WTC11 (cell line): ENCODE results near the gene CCDC112.

Experiments used
- ATF3 ChIP-seq: sonication (generic); formaldehyde crosslinking; conservative IDR thresholded peaks from 2 replicates; pipeline ENCODE4 v1.8.1; 2022; ENCODE audit warnings: mild to moderate bottlenecking, missing genetic modification reagents
- CBFB ChIP-seq: sonication (generic); formaldehyde crosslinking; IDR thresholded peaks from 2 replicates; pipeline ENCODE4 v1.8.1; 2022; ENCODE audit warnings: mild to moderate bottlenecking, low read depth, missing genetic modification reagents
- CDX4 ChIP-seq: fragments of 250-450 bp; sonication (Bioruptor Pico); IDR thresholded peaks from 2 replicates; pipeline ENCODE4 v1.9.0; 2021; ENCODE audit warnings: moderate library complexity, mild to moderate bottlenecking, inconsistent platforms, borderline replicate concordance
- CREM ChIP-seq: sonication (generic); formaldehyde crosslinking; IDR thresholded peaks from 2 replicates; pipeline ENCODE4 v1.8.1; 2022; ENCODE audit warnings: mild to moderate bottlenecking, missing genetic modification reagents, moderate library complexity
- E2F1 ChIP-seq: sonication (generic); formaldehyde crosslinking; IDR thresholded peaks from 2 replicates; pipeline ENCODE4 v1.8.0; 2022; ENCODE audit warnings: mild to moderate bottlenecking, missing genetic modification reagents
- ELF4 ChIP-seq: sonication (generic); formaldehyde crosslinking; IDR thresholded peaks from 2 replicates; pipeline ENCODE4 v1.8.1; 2022; ENCODE audit warnings: low read depth, mild to moderate bottlenecking, moderate library complexity, missing genetic modification reagents
- FOXP1 ChIP-seq: sonication (generic); formaldehyde crosslinking; IDR thresholded peaks from 2 replicates; pipeline ENCODE4 v1.8.0; 2022; ENCODE audit warnings: missing genetic modification reagents, mild to moderate bottlenecking, moderate library complexity, borderline replicate concordance
- JUN ChIP-seq: sonication (generic); formaldehyde crosslinking; IDR thresholded peaks from 2 replicates; pipeline ENCODE4 v1.8.0; 2023; ENCODE audit warnings: mild to moderate bottlenecking, missing genetic modification reagents
- MAX ChIP-seq: sonication (generic); formaldehyde crosslinking; IDR thresholded peaks from 2 replicates; pipeline ENCODE4 v1.8.0; 2022; ENCODE audit warnings: mild to moderate bottlenecking, missing genetic modification reagents
- TEAD4 ChIP-seq: sonication (generic); formaldehyde crosslinking; IDR thresholded peaks from 2 replicates; pipeline ENCODE4 v1.8.0; 2022; ENCODE audit warnings: mild to moderate bottlenecking, missing genetic modification reagents
- TP53 ChIP-seq: sonication (generic); formaldehyde crosslinking; IDR thresholded peaks from 2 replicates; pipeline ENCODE4 v1.8.1; 2023; ENCODE audit warnings: mild to moderate bottlenecking, missing genetic modification reagents
- ZBTB43 ChIP-seq: sonication (generic); formaldehyde crosslinking; IDR thresholded peaks from 2 replicates; pipeline ENCODE4 v1.8.1; 2023; ENCODE audit warnings: mild to moderate bottlenecking, missing genetic modification reagents
- TF ChIP-seq, protein P1 (sequence below): fragments of 200-600 bp; IDR thresholded peaks from 2 replicates; pipeline ENCODE4 v1.8.0; 2022; ENCODE audit warnings: antibody characterized with exemption

- TF ChIP-seq CDX4 (CRISPR knock-in tag), result no peak
- no peak for TF ChIP-seq TP53 (CRISPR knock-in tag)
- TF ChIP-seq MAX (CRISPR knock-in tag), result no peak
- no peak for TF ChIP-seq ELF4 (CRISPR knock-in tag)
- TF ChIP-seq FOXP1 (CRISPR knock-in tag), result no peak
- TF ChIP-seq, protein P1, sequence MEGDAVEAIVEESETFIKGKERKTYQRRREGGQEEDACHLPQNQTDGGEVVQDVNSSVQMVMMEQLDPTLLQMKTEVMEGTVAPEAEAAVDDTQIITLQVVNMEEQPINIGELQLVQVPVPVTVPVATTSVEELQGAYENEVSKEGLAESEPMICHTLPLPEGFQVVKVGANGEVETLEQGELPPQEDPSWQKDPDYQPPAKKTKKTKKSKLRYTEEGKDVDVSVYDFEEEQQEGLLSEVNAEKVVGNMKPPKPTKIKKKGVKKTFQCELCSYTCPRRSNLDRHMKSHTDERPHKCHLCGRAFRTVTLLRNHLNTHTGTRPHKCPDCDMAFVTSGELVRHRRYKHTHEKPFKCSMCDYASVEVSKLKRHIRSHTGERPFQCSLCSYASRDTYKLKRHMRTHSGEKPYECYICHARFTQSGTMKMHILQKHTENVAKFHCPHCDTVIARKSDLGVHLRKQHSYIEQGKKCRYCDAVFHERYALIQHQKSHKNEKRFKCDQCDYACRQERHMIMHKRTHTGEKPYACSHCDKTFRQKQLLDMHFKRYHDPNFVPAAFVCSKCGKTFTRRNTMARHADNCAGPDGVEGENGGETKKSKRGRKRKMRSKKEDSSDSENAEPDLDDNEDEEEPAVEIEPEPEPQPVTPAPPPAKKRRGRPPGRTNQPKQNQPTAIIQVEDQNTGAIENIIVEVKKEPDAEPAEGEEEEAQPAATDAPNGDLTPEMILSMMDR, result no peak
- no peak for TF ChIP-seq JUN (CRISPR knock-in tag)
- no peak for TF ChIP-seq CREM (CRISPR knock-in tag)
- no peak for TF ChIP-seq TEAD4 (CRISPR knock-in tag)
- no peak for TF ChIP-seq ATF3 (CRISPR knock-in tag)
- TF ChIP-seq E2F1 (CRISPR knock-in tag), result no peak
- TF ChIP-seq ZBTB43 (CRISPR knock-in tag), result no peak
- TF ChIP-seq CBFB (CRISPR knock-in tag), result no peak
Measured at GRCh38 chr5:115297031-115297430, 577 bp upstream of the CCDC112 start.
